ENCODE measurements around the gene ELN. TPM values are rescaled to one million over a fixed set of nuclear protein-coding genes. Genes with fewer than 3 reads are reported as not detected.

Gene ELN
- total and polyA plus RNA-seq, 9 of the 15 experiments (the other 6 are each of a cell fraction or from before 2014, with no cell fraction given): 0.20 TPM; not detected in 8

DNA sequence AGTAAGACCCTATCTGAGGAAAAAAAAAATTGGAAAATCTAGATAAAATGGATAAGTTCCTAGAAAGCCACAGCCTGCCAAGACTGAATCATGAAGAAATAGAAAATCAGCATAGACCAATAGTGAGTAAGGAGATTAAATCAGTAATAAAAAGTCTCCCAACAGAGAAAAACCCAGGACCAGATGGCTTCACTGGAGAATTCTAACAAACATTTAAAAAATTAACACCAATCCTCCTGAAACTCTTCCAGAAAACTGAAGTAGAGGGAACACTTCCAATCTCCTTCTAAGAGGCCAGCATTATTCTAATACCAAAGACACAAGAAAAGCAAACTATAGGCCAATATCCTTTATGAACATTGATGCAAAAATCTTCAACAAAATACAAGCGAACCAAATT lies 46.8 kb downstream of the ELN start:
- no peaks in the 10 kb centered on the region for H3K36me3 ChIP-seq (ENCODE audit: control insufficient read depth, insufficient read depth, low read length)
- no peak overlapping the region for H2AFZ ChIP-seq (ENCODE audit: low read depth, low read length)
- CTCF ChIA-PET (ENCODE audit: low intra/inter-chr PET ratio): no interaction called here
- intact Hi-C loops (cut with micrococcal nuclease) (no loop called here), in situ Hi-C loops (cut with MboI) (no loop called here)
- no peaks in the 10 kb centered on the region for H3K27me3 ChIP-seq (ENCODE audit: control insufficient read depth in 2 of 2, insufficient read depth in 2 of 2, low read length in 2 of 2)
- H3K27ac ChIP-seq (ENCODE audit: extremely low read depth, low read depth, low read length): no peak overlapping the region
- no peak for ATAC-seq
- H3K4me2 ChIP-seq (ENCODE audit: insufficient read depth, low read length): no peak overlapping the region
- H3K79me2 ChIP-seq (ENCODE audit: control insufficient read depth, insufficient read depth, low read length): no peaks in the 10 kb centered on the region
- TF ChIP-seq MCM3 (IDR thresholded peaks at IDR 0.05) (no peak), MEF2D (tag; conservative IDR thresholded peaks at IDR 0.05; ENCODE audit: low read depth) (no peak), ZNF324 (CRISPR knock-in tag; IDR thresholded peaks at IDR 0.05) (no peak), CBX1 (IDR thresholded peaks at IDR 0.05; ENCODE audit: low read depth) (no peak), MCM5 (IDR thresholded peaks at IDR 0.05; ENCODE audit: low read depth) (no peak), SNRNP70 (optimal IDR thresholded peaks at IDR 0.05; ENCODE audit: low read depth, low read length) (no peak), MBD2 (IDR thresholded peaks at IDR 0.05; ENCODE audit: borderline replicate concordance, low read depth) (no peak), PURB (CRISPR knock-in tag; IDR thresholded peaks at IDR 0.05; ENCODE audit: low read depth) (no peak), C11orf30 (IDR thresholded peaks at IDR 0.05; ENCODE audit: low read depth) (no peak)
- TF ChIP-seq, protein P1, sequence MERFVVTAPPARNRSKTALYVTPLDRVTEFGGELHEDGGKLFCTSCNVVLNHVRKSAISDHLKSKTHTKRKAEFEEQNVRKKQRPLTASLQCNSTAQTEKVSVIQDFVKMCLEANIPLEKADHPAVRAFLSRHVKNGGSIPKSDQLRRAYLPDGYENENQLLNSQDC (CRISPR knock-in tag; IDR thresholded peaks at IDR 0.05): no peak
- TF ChIP-seq, protein P2, sequence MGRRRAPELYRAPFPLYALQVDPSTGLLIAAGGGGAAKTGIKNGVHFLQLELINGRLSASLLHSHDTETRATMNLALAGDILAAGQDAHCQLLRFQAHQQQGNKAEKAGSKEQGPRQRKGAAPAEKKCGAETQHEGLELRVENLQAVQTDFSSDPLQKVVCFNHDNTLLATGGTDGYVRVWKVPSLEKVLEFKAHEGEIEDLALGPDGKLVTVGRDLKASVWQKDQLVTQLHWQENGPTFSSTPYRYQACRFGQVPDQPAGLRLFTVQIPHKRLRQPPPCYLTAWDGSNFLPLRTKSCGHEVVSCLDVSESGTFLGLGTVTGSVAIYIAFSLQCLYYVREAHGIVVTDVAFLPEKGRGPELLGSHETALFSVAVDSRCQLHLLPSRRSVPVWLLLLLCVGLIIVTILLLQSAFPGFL (CRISPR knock-in tag; IDR thresholded peaks at IDR 0.05): no peak
- TF ChIP-seq, protein P3, sequence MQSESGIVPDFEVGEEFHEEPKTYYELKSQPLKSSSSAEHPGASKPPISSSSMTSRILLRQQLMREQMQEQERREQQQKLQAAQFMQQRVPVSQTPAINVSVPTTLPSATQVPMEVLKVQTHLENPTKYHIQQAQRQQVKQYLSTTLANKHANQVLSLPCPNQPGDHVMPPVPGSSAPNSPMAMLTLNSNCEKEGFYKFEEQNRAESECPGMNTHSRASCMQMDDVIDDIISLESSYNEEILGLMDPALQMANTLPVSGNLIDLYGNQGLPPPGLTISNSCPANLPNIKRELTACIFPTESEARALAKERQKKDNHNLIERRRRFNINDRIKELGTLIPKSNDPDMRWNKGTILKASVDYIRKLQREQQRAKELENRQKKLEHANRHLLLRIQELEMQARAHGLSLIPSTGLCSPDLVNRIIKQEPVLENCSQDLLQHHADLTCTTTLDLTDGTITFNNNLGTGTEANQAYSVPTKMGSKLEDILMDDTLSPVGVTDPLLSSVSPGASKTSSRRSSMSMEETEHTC (IDR thresholded peaks at IDR 0.05): no peak
- H3K4me3 ChIP-seq: no peak overlapping the region
- H3K9me1 ChIP-seq (ENCODE audit: control insufficient read depth, insufficient read depth, low read length): no peaks in the 10 kb centered on the region
- FAIRE-seq: no peak
- POLR2A ChIA-PET: no interaction called here
- DNase-seq (ENCODE audit: extremely low read depth in 1 of 4, low spot score in 3 of 4): no peak
- no peaks in the 10 kb centered on the region; the same call in 1 of the 2 replicates for H4K20me1 ChIP-seq (replicated peaks; ENCODE audit: control insufficient read depth, insufficient read depth, low read length)
- 4% methylated on average over 1 of the region's 1 CpG for WGBS (ENCODE audit: insufficient coverage, low coverage, missing lambda C conversion rate)
- H3K9ac ChIP-seq (ENCODE audit: insufficient read depth in 1 of 2, low read depth in 2 of 2, low read length in 2 of 2): no peak overlapping the region
- no TSS peak for BruUV-seq (replicated peaks)
- no peaks in the 10 kb centered on the region for H3K9me3 ChIP-seq (replicated peaks; ENCODE audit: control insufficient read depth, insufficient read depth, low read depth, low read length)
- H3K4me1 ChIP-seq (replicated peaks in 1 of 2; ENCODE audit: control insufficient read depth in 2 of 2, insufficient read depth in 2 of 2, low read length in 2 of 2): peaks cover 10 to 11% of the 10 kb centered on the region in 2 experiments; a peak in 4 of 5 replicates
